Mucosa of descending colon (tissue), 3 donors: ENCODE results near the gene CLRN2. TPM values are rescaled to one million over a fixed set of nuclear protein-coding genes. Genes with fewer than 3 reads are reported as not detected.
A peak's percentile ranks its signal among the peaks of the same experiment; 100 is the strongest.

Experiments
- ATAC-seq: fragments of 200-7000 bp; cut with Tn5 transposase; one replicate; pipeline ENCODE4 v1.9.1; 2020; ENCODE audit warnings: mild to moderate bottlenecking, moderate library complexity
- DNase-seq, 3 donors: peaks; one replicate each; pipeline ENCODE4 v3.0.0-alpha.2; 2020
- H3K36me3 ChIP-seq: fragments of 200-600 bp; one replicate; pipeline ENCODE4 v1.8.0; 2021; ENCODE audit warnings: low read depth, mild to moderate bottlenecking
- H3K4me1 ChIP-seq: fragments of 200-600 bp; one replicate; pipeline ENCODE4 v1.8.0; 2021; ENCODE audit warnings: low read depth, mild to moderate bottlenecking
- H3K4me3 ChIP-seq: fragments of 200-600 bp; one replicate; pipeline ENCODE4 v1.8.0; 2021; ENCODE audit warnings: mild to moderate bottlenecking
- H3K9me3 ChIP-seq: fragments of 200-600 bp; one replicate; pipeline ENCODE4 v1.8.0; 2021; ENCODE audit warnings: mild to moderate bottlenecking
- intact Hi-C, 2 donors: fragments of 100-400 bp; cut with DNase I in 1 of 2; cut with micrococcal nuclease in 1 of 2; formaldehyde crosslinking; loops; one replicate each; pipeline versions ENCODE4 v1.11.0 to v1.11.1; 2022; cut with DNase I, micrococcal nuclease
- total RNA-seq, 3 donors: library from RNA; stranded (reverse); fragmentation: NEBNext Ultra II Directional in 2 of 3; extraction: Animal tissue kit (Norgen Biotek cat#: 25700) in 2 of 3; gene quantifications; one replicate each; pipeline versions ENCODE4 v1.2.1 to v1.2.4, GENCODE V29; 2021 to 2023
- TF ChIP-seq, protein P1 (sequence below): fragments of 200-600 bp; IDR thresholded peaks from one replicate; pipeline ENCODE4 v1.8.0; 2022; ENCODE audit warnings: antibody characterized with exemption, mild to moderate bottlenecking
- donor health status: DM: no; HTN: no; CAD: no; lungs with moderate emphysema.
- donor health status: DM: no; HTN: no; CAD: no.
- donor health status: DM: no; HTN: yes; CAD: no.

Gene CLRN2
- total RNA-seq, 3 donors from 2014 or later = not detected

- TF ChIP-seq, protein P1, sequence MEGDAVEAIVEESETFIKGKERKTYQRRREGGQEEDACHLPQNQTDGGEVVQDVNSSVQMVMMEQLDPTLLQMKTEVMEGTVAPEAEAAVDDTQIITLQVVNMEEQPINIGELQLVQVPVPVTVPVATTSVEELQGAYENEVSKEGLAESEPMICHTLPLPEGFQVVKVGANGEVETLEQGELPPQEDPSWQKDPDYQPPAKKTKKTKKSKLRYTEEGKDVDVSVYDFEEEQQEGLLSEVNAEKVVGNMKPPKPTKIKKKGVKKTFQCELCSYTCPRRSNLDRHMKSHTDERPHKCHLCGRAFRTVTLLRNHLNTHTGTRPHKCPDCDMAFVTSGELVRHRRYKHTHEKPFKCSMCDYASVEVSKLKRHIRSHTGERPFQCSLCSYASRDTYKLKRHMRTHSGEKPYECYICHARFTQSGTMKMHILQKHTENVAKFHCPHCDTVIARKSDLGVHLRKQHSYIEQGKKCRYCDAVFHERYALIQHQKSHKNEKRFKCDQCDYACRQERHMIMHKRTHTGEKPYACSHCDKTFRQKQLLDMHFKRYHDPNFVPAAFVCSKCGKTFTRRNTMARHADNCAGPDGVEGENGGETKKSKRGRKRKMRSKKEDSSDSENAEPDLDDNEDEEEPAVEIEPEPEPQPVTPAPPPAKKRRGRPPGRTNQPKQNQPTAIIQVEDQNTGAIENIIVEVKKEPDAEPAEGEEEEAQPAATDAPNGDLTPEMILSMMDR = no peak
- no peak overlapping the region for H3K4me3 ChIP-seq
- H3K9me3 ChIP-seq = no peaks in the 10 kb centered on the region
- H3K4me1 ChIP-seq = no peaks in the 10 kb centered on the region
- H3K36me3 ChIP-seq = no peaks in the 10 kb centered on the region
- ATAC-seq = no peak
- DNase-seq = no peak
- intact Hi-C loops = no loop called here
Measured at GRCh38 chr4:17504081-17504480, 10.9 kb upstream of the CLRN2 start.

DNA sequence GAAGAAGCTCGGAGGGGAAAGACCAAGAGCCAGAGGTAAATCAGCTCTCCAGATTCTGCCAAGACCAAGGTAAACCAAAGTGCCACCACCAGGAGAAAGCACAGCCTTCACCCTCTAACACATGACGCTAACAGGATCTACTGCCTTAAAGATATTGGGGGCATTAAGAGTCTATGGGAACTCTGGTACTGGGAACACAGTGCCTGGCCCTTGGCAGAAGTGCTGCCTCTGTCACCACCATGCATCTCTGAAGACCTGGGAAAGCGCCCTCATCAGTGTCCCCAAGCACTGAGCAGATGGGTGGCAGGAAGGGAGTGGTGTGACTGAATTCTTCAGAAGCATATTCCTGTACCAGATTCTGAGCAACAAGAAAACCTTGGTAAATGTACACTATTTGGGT, 4.4 kb upstream of the CLRN2 start:
- ATAC-seq (no peak), DNase-seq (no peak)
- no peaks in the 10 kb centered on the region for H3K9me3 ChIP-seq
- H3K4me3 ChIP-seq = no peak overlapping the region
- intact Hi-C loops = no loop called here
- H3K36me3 ChIP-seq = no peaks in the 10 kb centered on the region
- TF ChIP-seq, protein P1 = no peak
- H3K4me1 ChIP-seq = peaks cover 14% of the 10 kb centered on the region

DNA sequence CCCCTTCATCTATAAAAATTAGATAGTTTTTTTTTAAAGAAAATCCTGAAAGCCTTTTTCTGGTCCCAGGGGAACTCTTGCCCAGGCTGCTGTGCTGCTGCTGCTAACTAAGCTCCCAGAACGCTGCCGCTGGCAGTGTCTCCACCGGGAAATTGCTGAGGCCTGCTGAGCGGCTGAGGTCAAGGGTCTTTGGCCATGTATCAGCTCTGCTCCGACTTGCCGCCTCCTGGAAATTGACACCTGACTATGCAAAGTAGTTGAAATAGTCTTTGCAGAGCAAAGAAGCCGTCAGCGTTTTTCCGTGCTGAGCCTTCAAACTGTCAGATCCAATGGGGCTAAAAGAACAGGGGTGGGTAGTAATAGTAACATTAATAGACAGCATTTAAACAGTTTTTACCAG, 3.9 kb upstream of the CLRN2 start:
- TF ChIP-seq, protein P1 = no peak
- H3K9me3 ChIP-seq = no peaks in the 10 kb centered on the region
- DNase-seq = peak; percentile 31 to 60 (median 55)
- H3K36me3 ChIP-seq = no peaks in the 10 kb centered on the region
- peak overlapping the region; percentile 63 for H3K4me3 ChIP-seq
- peak; percentile 34 for ATAC-seq
- intact Hi-C loops = no loop called here
- peaks cover 14% of the 10 kb centered on the region for H3K4me1 ChIP-seq

DNA sequence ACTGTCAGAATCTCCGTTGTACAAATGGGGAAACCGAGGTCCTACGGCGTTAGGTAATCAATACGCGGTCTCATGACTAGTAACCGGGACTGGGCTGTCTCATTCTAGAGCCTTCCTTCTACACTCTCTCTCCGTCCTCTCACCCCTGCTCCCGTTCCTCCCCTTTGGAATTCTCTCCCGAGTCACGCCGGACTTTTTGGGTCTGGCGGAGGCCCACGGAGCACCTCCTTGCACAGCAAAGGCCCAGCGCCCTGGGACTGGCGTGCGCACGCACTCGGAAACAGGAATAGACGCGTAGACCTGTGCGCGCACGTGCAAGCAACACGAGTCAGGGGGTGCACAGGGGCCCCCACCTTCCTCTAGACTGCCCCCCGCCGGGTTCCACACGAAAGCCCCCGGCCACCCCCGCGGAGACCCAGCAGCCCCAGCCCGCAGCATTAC, 3.4 kb upstream of the CLRN2 start:
- DNase-seq = peak; percentile 59 to 81 (median 76)
- TF ChIP-seq, protein P1 = no peak
- peak; percentile 80 for ATAC-seq
- Histone ChIP-seq H3K4me1 (peaks cover 14% of the 10 kb centered on the region), H3K4me3 (peak overlapping the region; percentile 63), H3K36me3 (no peaks in the 10 kb centered on the region), H3K9me3 (no peaks in the 10 kb centered on the region)
- intact Hi-C loops = no loop called here

- peak; percentile 97 for ATAC-seq
- intact Hi-C loops = no loop called here
- Histone ChIP-seq H3K4me1 (peaks cover 14% of the 10 kb centered on the region), H3K4me3 (peak within 1 kb of the TSS; percentile 63), H3K9me3 (no peaks in the 10 kb centered on the region), H3K36me3 (no peaks in the 10 kb centered on the region)
- peak; percentile 78 to 89 (median 85) for DNase-seq
- TF ChIP-seq, protein P1 = peak; percentile 50
Measured at GRCh38 chr4:17511950-17512795, 2.8 kb upstream of the CLRN2 start, which contains the start of gene QDPR. QDPR (minus strand) TSS chr4:17512090; CDS start chr4:17512054, 36 bp downstream.
